Right ventricle myocardium inferior (tissue), 1 donor: ENCODE results near the gene PTPRD. TPM values are rescaled to one million over a fixed set of nuclear protein-coding genes. Genes with fewer than 3 reads are reported as not detected.
"Not testable (repeated sequence)": the region's sequence is repeated elsewhere in the genome, so short reads cannot be mapped to it uniquely, and the experiment has no call there.

ENCODE experiments used
- ATAC-seq: fragments of 200-7000 bp; cut with Tn5 transposase; one replicate; pipeline ENCODE4 v1.9.1; 2020; ENCODE audit warnings: mild to moderate bottlenecking, moderate library complexity
- DNase-seq: peaks from one replicate; pipeline ENCODE4 v3.0.0; 2021; ENCODE audit errors: missing footprints
- intact Hi-C: fragments of 100-400 bp; cut with DNase I; formaldehyde crosslinking; loops from one replicate; pipeline ENCODE4 v1.11.0; 2022
- total RNA-seq: library from RNA; stranded (reverse); fragmentation: NEBNext Ultra II Directional; extraction: Animal tissue kit (Norgen Biotek cat#: 25700); gene quantifications from one replicate; pipeline ENCODE4 v1.2.1, GENCODE V29; 2021
- donor health status: DM: no; HTN: yes; CAD: no; lungs with severe emphysema.

The PTPRD gene
- total RNA-seq, 1 donor from 2014 or later, result 13.3 TPM

GRCh38 chr9:10523164-10523563 lies 89.6 kb downstream of the PTPRD start:
- intact Hi-C loops, result no loop called here
- ATAC-seq (no peak), DNase-seq (no peak)

DNA sequence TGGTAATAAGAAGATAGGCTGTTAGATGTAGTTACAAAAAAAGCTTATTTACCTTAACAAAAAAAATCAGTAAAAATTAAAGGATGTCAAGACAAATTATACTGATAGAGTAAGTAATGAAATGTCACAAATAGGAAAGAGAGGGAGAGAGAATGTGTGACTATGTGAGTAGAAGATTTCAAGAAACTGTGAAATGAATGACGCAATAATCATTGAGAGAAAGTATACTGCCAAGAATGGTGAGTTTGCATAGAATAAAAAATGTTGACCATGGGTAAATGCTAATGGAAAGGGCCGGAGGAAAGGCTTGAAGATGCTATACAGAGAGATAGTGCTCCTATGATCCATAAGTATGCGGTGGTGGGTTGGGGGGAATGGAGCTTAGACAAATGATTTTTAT lies 100.7 kb downstream of the PTPRD start:
- intact Hi-C loops, result no loop called here
- no peak for ATAC-seq
- no peak for DNase-seq

GRCh38 chr9:10488937-10489336 lies 123.9 kb downstream of the PTPRD start:
- intact Hi-C loops, result no loop called here
- no peak for ATAC-seq

DNA sequence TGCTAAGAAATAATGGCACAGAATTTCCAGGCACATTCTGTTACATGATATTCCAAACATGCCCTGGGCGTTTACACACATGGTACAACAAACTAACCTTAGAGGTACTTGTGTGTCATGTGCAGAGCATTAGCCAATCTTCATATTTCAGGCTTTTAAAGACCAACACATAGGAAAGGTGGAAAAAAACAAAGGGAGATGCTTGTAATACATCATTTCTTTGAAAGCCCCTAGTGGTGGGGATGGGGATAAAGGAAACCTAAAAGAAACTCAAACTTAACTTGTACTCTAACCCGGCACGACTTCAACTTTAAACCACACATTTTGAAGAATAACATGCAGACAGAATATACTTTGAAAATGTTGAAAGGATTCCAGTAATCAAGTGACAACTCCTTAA lies 133.6 kb downstream of the PTPRD start:
- intact Hi-C loops, result no loop called here
- DNase-seq (no peak), ATAC-seq (no peak)

More at GRCh38 chr9:10488937-10489336, 123.9 kb downstream of the PTPRD start:
- DNase-seq, result no peak

GRCh38 chr9:10449201-10449617 lies 163.6 kb downstream of the PTPRD start:
- peak; percentile 47 for DNase-seq
- ATAC-seq, intact Hi-C loops: not testable (repeated sequence)

GRCh38 chr9:10447036-10447435 lies 165.8 kb downstream of the PTPRD start:
- intact Hi-C loops, result no loop called here
- DNase-seq (no peak), ATAC-seq (no peak)

- intact Hi-C loops, result no loop called here
- DNase-seq (no peak), ATAC-seq (no peak)
These were observed 169.0 kb downstream of the PTPRD start for GRCh38 chr9:10443868-10444204.

DNA sequence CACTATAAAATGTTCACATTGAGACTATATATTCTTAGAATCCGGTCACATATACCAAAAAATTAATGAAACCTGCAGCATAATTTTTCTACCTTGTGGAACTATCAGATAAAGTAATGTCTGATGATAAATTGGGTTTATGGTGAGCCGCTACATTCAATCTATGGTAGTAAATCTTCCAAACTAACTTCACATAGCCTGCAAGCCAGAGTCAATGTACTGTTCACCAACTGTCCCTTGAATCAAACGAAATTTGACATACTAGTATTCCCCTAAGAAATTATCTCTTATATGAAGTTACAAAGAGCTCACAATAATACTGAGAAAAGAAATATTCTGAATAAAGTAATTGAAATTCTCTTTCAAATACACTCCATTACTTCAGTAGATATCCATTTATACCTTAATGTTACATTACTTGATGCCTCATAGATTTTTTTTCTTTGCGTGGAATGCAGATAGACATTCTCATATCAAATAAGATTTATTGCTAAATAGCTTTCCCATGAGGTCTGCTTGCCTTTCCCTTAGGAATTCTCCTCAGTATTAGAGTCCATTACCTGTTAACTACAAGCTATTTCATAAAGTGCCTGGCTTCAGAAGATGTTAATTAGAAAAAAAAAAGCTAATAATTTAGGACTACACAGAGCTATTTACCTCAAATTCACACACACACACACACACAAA lies 169.5 kb downstream of the PTPRD start:
- intact Hi-C loops, result no loop called here
- no peak for ATAC-seq

DNA sequence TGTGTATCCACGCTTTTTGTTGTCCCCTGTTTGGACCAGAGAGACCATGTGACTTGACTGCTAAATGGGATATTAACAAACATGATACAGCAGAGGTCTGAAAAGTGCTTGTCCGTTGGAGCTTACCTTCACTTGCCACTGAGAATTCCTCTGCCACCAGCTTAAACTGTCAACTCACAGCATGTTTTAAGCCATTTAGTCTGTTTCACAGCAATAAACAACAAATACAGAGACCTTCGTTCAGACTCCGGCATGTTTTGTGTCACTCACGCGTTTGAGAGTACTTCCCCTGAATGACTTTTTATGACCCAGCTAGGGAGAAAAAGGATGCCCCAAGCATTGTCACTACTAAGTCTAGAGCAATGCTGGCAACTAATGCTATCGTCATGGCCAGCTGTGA lies 173.8 kb downstream of the PTPRD start:
- DNase-seq (no peak), ATAC-seq (no peak)
- intact Hi-C loops, result no loop called here

More for the DNA sequence above, 169.5 kb downstream of the PTPRD start:
- DNase-seq, result no peak

DNA sequence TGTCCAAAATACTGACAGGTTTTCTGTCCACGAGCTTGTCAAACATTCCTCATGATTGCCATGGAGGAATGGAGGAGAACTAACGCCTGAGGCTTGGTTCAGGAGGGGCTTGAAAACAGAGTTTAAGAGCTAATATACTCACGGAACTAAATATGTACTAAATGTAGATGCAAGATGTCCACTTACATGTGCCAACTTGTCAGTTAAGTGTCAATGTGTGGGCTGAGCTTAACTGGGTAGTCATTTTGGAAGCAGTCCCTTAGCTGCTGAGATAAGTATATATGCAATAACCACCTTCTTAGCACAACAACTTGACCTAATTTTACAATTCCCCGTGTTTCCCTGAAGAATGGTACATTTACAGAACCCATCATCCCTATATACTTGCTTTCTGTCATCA lies 176.0 kb downstream of the PTPRD start:
- no peak for DNase-seq
- intact Hi-C loops, result no loop called here
- no peak for ATAC-seq

DNA sequence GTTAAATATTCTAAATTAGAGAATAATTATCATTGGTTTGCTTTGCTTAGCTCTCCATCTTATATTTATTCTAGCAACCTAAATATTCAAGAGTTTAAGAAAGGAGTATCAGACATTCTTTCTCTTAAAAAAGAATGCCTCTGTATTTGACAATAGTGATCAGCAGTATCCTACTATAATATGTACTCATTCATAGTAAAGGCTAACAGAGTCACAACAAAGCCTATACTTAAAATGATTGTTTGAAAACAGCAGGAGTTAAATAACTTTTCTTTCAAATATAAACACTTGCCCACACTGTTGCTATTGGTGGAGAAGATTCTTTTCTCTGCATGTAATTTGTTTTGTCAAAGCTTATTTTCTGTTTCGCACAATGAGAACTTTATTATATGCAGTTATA lies 178.4 kb downstream of the PTPRD start:
- DNase-seq (no peak), ATAC-seq (no peak)
- intact Hi-C loops, result no loop called here

- DNase-seq (no peak), ATAC-seq (no peak)
- intact Hi-C loops, result no loop called here
These were observed 201.5 kb downstream of the PTPRD start for GRCh38 chr9:10411272-10411671.

GRCh38 chr9:10403283-10403682 lies 209.5 kb downstream of the PTPRD start:
- DNase-seq (no peak), ATAC-seq (no peak)
- intact Hi-C loops, result no loop called here

- intact Hi-C loops, result no loop called here
- DNase-seq, result no peak
- no peak for ATAC-seq
These were observed 216.2 kb downstream of the PTPRD start for GRCh38 chr9:10396615-10397014.

DNA sequence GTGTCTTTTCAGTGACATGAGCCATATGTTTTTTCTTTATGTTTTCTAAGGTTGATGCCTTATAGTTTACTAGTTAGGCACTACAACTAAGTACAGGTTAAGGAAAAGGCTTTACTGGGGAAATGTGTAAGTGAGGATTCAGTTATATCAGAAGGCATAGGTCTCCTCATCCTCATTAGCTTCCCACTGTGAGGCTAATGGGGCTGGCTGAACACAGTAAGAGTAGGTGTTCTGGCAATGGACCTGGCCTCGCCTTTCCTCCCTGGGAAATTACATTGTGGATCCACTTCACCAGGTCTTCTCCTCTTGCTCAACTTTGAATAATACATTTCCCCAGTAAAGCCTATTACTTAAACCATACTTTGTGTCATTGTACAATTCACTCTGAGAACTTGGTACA lies 225.5 kb downstream of the PTPRD start:
- no peak for ATAC-seq
- DNase-seq, result no peak
- intact Hi-C loops, result no loop called here

DNA sequence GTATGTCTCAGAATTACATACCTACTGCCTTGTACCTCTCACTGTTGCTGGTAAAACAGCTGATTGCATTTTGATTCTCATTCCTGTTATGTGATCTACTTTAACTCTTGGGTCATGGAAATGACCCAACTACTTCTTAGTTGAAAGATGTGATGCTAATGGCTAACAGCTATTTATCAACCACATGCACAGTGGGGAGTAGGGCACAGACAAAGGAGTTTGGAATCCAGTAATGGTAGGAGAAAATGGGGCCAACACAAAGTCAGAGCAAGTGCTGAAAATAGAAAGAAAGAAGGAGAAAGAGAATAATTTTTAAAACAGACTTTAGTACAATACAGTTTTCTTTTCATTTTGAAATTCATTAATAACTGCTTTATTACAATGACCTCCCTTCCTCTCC lies 241.0 kb downstream of the PTPRD start:
- intact Hi-C loops, result no loop called here
- no peak for ATAC-seq

GRCh38 chr9:10366171-10366779 lies 246.5 kb downstream of the PTPRD start:
- ATAC-seq, result no peak
- DNase-seq, result no peak
- intact Hi-C loops, result no loop called here

More for the DNA sequence above, 241.0 kb downstream of the PTPRD start:
- no peak for DNase-seq

GRCh38 chr9:10354591-10354990 lies 258.2 kb downstream of the PTPRD start:
- ATAC-seq, result no peak

DNA sequence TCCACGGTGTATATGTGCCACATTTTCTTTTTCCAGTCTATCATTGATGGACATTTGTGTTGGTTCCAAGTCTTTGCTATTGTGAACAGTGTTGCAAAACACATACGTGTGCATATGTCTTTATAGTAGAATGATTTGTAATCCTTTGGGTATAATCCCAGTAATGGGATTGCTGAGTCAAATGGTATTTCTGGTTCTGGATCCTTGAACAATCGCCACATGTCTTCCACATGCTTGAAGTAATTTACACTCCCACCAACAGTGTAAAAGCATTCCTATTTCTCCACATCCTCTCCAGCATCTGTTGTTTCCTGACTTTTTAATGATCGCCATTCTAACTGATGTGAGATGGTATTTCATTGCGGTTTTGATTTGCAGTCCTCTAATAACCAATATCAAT lies 267.2 kb downstream of the PTPRD start:
- intact Hi-C loops, ATAC-seq: not testable (repeated sequence)

More at GRCh38 chr9:10354591-10354990, 258.2 kb downstream of the PTPRD start:
- DNase-seq, result no peak
- intact Hi-C loops, result no loop called here

DNA sequence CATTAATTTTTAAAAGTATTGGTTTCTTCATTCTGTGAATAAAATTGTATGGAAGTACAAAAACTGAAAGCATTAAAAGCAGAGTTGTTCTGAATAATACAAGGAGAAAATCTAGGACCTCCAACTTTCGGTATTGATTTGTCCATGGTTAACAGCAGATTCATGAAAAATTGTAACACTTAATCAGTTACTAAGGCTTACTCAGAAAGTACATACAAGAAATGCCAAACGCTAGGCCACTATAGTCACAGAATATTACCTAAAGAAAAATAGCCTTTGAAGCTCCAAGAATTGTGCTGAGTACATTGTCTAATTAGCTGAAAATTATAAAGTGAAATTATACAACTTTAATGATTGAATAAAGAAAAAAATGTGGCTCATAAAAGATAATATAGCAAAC lies 271.7 kb downstream of the PTPRD start:
- intact Hi-C loops, result no loop called here
- ATAC-seq, result no peak
- DNase-seq, result no peak

More for the DNA sequence above, 267.2 kb downstream of the PTPRD start:
- not testable (repeated sequence) for DNase-seq

DNA sequence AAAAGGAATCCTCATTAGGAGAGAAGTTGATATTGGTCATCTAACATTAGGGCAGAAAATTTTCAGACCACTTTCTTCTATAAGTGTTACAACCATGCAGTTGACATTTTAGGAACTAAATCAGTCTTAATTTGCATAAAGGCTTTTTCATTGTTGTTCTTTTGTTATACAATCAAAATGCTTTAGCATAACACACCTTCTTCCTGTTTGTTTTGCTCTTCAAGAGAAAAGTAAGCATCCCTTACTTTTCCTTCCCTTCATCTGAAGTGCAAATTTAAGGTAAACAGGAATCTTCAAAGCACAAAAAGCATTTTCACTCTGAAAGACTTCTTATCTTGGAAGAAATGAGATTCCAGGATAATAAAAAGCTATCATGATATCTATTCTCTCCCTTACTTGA lies 273.6 kb downstream of the PTPRD start:
- no peak for ATAC-seq
- intact Hi-C loops, result no loop called here
- no peak for DNase-seq
